ENCODE results near the gene SLC2A13.

- no peak for TF ChIP-seq CTCF (conservative IDR thresholded peaks at IDR 0.05)
- no peak for TF ChIP-seq EZH2 (IDR thresholded peaks at IDR 0.05; ENCODE audit: low read depth)
Observed at GRCh38 chr12:39866135-39866534, 239.7 kb downstream of the SLC2A13 start.
